ENCODE data around the gene COX7A2.

The COX7A2 gene

DNA sequence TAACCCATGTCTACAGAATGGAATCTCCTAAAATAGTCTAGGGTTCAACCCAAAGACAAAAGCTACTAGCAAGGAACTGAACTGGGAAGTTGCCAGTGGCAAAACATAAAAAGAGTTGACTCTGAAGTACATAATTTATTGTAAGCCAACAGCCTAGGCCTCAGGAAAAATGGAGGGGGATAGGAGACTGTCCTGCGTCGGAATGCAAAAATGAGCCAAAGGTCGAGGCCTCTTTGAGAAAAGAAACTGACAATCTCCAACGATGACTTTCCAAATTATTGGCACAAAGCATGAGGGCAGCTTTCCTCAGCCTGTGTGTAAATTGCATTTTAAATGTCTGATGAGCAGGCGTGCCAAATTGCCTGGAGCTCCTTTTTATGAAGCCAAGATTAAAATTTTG is 39.9 kb downstream of the COX7A2 start:
- no peak overlapping the region for H3K4me3 ChIP-seq (ENCODE audit: low read depth, low read length)
- no peak for DNase-seq (ENCODE audit: low read depth)
- TF ChIP-seq, protein P1, sequence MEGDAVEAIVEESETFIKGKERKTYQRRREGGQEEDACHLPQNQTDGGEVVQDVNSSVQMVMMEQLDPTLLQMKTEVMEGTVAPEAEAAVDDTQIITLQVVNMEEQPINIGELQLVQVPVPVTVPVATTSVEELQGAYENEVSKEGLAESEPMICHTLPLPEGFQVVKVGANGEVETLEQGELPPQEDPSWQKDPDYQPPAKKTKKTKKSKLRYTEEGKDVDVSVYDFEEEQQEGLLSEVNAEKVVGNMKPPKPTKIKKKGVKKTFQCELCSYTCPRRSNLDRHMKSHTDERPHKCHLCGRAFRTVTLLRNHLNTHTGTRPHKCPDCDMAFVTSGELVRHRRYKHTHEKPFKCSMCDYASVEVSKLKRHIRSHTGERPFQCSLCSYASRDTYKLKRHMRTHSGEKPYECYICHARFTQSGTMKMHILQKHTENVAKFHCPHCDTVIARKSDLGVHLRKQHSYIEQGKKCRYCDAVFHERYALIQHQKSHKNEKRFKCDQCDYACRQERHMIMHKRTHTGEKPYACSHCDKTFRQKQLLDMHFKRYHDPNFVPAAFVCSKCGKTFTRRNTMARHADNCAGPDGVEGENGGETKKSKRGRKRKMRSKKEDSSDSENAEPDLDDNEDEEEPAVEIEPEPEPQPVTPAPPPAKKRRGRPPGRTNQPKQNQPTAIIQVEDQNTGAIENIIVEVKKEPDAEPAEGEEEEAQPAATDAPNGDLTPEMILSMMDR (IDR thresholded peaks at IDR 0.05; ENCODE audit: insufficient read depth, low read depth, low read length, missing control alignments): no peak

DNA sequence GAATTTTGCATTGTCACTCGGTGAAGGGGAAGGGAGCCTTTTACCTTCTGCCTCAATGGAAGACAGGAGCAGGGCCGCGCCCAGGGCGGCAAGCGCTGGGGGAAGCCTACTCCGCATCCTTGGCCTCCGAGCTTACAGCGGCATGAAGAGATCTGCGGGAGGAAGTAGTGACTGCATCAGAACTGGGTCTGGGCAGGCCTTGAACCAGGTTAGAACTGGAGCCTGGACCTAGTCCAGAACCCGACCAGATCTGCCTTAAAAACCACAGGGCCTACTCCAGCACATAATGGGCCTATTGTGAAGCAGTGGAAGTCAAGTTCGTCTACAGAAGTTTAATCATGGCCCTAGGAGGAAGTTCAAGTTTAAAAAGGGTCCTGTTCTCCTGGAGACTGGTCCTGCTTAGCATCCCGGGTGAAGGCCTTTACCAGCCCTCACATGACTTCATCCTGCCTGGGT is 40.9 kb downstream of the COX7A2 start:
- no peak for DNase-seq (ENCODE audit: low read depth)
- TF ChIP-seq, protein P1 (IDR thresholded peaks at IDR 0.05; ENCODE audit: insufficient read depth, low read depth, low read length, missing control alignments): no peak
- H3K4me3 ChIP-seq (ENCODE audit: low read depth, low read length): no peak overlapping the region

DNA sequence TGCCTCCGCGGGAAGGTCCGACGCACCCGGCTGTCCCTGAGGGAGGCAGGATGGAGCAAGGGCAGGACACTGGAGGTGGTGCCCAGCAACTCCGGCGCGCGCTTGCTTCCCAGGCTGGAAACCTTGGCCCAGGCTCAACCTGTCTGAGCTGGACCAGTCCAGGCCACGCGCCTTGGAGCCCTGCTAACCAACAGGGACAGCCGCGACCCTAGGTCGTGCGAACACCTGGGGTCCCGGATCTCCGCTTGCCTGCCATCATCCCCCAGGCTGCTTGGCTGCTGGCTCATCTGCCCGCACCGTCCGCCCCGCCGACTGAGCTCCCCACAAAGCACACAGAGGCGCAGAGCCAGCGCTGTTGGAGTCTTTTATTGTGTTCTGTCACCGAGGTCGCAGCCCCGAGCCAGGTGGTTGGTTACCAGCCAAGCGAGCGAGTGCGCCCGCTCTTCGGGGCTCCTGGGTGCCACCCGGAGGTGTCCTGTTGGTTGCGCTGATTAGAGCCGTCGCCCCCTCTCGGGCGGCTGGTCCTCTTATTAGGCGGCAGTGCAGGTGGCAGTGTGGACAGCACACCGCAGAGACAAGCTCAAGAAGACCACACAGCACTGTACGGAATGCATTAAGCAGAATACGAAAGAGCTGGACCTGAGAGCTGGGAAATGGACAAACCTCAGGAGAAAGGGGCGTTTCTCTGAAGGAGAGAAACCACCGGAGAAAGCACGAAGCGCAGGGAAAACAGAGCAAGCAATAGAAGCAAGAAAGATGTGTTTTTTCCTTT is 41.5 kb downstream of the COX7A2 start:
- TF ChIP-seq, protein P1 (IDR thresholded peaks at IDR 0.05; ENCODE audit: insufficient read depth, low read depth, low read length, missing control alignments): no peak
- H3K4me3 ChIP-seq (ENCODE audit: low read depth, low read length): no peak overlapping the region
- no peak for DNase-seq (ENCODE audit: low read depth)

DNA sequence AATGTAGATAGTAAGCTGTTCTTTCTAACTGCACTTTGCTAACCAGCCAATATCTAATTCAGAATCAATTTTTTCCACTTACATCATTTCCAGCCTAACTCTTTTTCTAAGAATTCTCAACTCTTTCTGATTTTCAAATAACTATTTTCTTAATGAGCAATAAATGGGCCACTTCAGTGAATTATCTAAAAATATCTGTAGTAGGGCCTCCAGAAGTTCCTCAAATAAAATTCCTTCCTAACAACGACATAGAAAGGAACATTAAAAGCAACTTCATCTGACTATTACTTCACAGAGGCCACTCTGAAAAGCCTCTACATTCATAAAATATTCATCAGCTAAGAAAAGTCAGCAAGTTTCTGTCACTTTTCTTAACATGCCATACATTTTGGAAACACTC is 42.6 kb downstream of the COX7A2 start:
- no peak overlapping the region for H3K4me3 ChIP-seq (ENCODE audit: low read depth, low read length)
- no peak for DNase-seq (ENCODE audit: low read depth)
- TF ChIP-seq, protein P1 (IDR thresholded peaks at IDR 0.05; ENCODE audit: insufficient read depth, low read depth, low read length, missing control alignments): no peak

DNA sequence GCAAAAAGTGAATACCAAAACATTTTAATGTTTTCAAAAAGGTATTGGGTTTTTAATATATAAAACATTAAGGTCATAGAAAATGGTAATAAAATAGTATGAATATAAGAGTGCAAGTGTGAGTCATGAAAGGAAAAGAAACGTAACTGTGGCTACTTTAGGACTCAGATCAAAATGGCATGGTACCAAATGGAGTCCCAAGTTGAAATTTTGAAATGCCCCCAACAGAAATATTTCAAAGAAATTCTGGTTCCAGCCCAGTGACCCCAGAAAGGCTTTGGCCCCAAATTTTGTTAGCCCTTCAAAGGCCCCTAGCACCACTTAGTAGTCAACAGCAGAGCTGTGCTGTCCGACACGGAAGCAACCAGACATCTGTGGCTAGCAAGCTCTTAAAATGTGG is 43.7 kb downstream of the COX7A2 start:
- no peak for DNase-seq (ENCODE audit: low read depth)
- TF ChIP-seq, protein P1 (IDR thresholded peaks at IDR 0.05; ENCODE audit: insufficient read depth, low read depth, low read length, missing control alignments): no peak
- no peak overlapping the region for H3K4me3 ChIP-seq (ENCODE audit: low read depth, low read length)

DNA sequence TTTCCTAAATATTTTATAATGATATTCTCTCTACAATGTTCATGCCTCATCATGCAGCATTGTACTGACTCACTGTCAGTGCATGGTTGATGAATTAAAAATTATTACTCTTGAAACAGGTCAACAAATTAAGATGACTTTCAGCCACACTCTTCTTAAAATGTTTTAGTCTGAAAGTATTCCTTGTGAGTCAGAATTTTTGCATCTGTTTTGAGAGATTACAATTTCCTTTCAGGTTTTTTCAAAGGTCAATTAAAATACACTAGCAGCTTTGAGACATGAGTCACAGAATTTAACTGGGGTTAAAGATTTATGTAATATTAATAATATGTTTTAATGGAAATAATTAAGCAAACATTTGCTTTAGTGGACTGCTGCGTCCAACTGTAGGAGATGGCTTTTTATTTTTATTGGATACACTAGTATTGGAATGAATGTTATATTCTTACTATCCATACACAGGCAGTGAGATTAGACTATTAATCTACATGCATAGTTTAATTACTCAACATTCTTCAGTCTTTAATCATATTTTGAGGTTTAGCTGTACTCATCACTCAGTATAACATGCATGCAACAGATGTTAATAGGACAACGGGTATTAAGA is 47.4 kb downstream of the COX7A2 start:
- no peak for DNase-seq (ENCODE audit: low read depth)
- H3K4me3 ChIP-seq (ENCODE audit: low read depth, low read length): no peak overlapping the region
- TF ChIP-seq, protein P1 (IDR thresholded peaks at IDR 0.05; ENCODE audit: insufficient read depth, low read depth, low read length, missing control alignments): no peak

Measured in GM12865 (cell line).